Measurements from ENCODE around the gene NXPE3. TPM values are rescaled to one million over a fixed set of nuclear protein-coding genes. Genes with fewer than 3 reads are reported as not detected.
A peak's percentile ranks its signal among the peaks of the same experiment; 100 is the strongest.

Gene NXPE3
- total RNA-seq, 1 experiment from 2014 or later: 5.3 TPM

DNA sequence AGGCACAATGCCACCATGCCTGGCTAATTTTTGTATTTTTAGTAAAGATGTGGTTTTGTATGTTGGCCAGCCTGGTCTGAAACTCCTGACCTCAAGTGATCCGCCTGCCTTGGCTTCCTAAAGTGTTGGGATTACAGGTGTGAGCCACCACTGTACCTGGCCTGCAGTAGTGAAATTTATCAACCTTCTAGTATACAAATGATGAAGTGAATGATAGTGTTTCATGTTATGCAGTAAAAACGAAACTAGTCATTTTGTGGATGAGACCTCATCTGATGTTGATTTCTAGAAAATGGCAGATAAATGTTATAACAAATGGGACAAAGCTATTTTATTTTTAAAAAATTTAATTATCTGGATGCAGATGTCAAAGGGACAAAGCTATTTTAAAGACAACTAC is 32.9 kb downstream of the NXPE3 start:
- TF ChIP-seq, protein P1, sequence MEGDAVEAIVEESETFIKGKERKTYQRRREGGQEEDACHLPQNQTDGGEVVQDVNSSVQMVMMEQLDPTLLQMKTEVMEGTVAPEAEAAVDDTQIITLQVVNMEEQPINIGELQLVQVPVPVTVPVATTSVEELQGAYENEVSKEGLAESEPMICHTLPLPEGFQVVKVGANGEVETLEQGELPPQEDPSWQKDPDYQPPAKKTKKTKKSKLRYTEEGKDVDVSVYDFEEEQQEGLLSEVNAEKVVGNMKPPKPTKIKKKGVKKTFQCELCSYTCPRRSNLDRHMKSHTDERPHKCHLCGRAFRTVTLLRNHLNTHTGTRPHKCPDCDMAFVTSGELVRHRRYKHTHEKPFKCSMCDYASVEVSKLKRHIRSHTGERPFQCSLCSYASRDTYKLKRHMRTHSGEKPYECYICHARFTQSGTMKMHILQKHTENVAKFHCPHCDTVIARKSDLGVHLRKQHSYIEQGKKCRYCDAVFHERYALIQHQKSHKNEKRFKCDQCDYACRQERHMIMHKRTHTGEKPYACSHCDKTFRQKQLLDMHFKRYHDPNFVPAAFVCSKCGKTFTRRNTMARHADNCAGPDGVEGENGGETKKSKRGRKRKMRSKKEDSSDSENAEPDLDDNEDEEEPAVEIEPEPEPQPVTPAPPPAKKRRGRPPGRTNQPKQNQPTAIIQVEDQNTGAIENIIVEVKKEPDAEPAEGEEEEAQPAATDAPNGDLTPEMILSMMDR (IDR thresholded peaks at IDR 0.05; ENCODE audit: insufficient read depth in 1 of 2, low read depth in 1 of 2, low read length in 1 of 2, severe bottlenecking in 1 of 2, unreplicated experiment in 1 of 2): no peak
- Histone ChIP-seq H3K4me3 (ENCODE audit: low read depth, low read length) (no peak overlapping the region), H3K36me3 (ENCODE audit: control insufficient read depth, insufficient read depth, low read length) (no peaks in the 10 kb centered on the region), H3K27me3 (replicated peaks; ENCODE audit: control insufficient read depth, insufficient read depth, low read length) (no peaks in the 10 kb centered on the region), H3K4me1 (peaks cover 22% of the 10 kb centered on the region; the same call in 1 of the 2 replicates), H3K9me3 (no peaks in the 10 kb centered on the region)
- no TSS peak for BruUV-seq (replicated peaks)
- Mint-ChIP-seq H3K4me1 (ENCODE audit: low read depth, unreplicated experiment) (no peaks in the 10 kb centered on the region), H3K36me3 (ENCODE audit: insufficient read depth, unreplicated experiment) (no peaks in the 10 kb centered on the region), H3K9me3 (ENCODE audit: unreplicated experiment) (no peaks in the 10 kb centered on the region), H3K4me3 (ENCODE audit: unreplicated experiment) (no peak overlapping the region), H3K27ac (ENCODE audit: unreplicated experiment) (no peak overlapping the region), H3K27me3 (ENCODE audit: insufficient read depth, unreplicated experiment) (no peaks in the 10 kb centered on the region)
- ChIA-PET CTCF (interaction anchor here (1.5 to 3.7 kb wide), 2 partner anchors 413 to 417 kb away, joined by 5 to 35 read pairs; no protein-coding TSS in a partner anchor), POLR2A (no interaction called here)
- intact Hi-C loops (cut with micrococcal nuclease; ENCODE audit: unreplicated experiment): loop anchor here (10.0 kb wide), 2 partner anchors 143 to 183 kb away; no protein-coding TSS in a partner anchor
- no peak for DNase-seq

GRCh38 chr3:101812895-101813294 is 33.9 kb downstream of the NXPE3 start:
- POLR2A ChIA-PET: no interaction called here
- Histone ChIP-seq H3K36me3 (ENCODE audit: control insufficient read depth, insufficient read depth, low read length) (no peaks in the 10 kb centered on the region), H3K4me1 (peaks cover 22% of the 10 kb centered on the region; the same call in 1 of the 2 replicates), H3K9me3 (no peaks in the 10 kb centered on the region), H3K4me3 (ENCODE audit: low read depth, low read length) (no peak overlapping the region), H3K27me3 (replicated peaks; ENCODE audit: control insufficient read depth, insufficient read depth, low read length) (no peaks in the 10 kb centered on the region)
- Mint-ChIP-seq H3K27ac (ENCODE audit: unreplicated experiment) (no peak overlapping the region), H3K4me1 (ENCODE audit: low read depth, unreplicated experiment) (no peaks in the 10 kb centered on the region), H3K4me3 (ENCODE audit: unreplicated experiment) (no peak overlapping the region), H3K36me3 (ENCODE audit: insufficient read depth, unreplicated experiment) (no peaks in the 10 kb centered on the region), H3K27me3 (ENCODE audit: insufficient read depth, unreplicated experiment) (no peaks in the 10 kb centered on the region), H3K9me3 (ENCODE audit: unreplicated experiment) (no peaks in the 10 kb centered on the region)
- TF ChIP-seq, protein P1 (IDR thresholded peaks at IDR 0.05; ENCODE audit: insufficient read depth in 1 of 2, low read depth in 1 of 2, low read length in 1 of 2, severe bottlenecking in 1 of 2, unreplicated experiment in 1 of 2): no peak
- intact Hi-C loops (cut with micrococcal nuclease; ENCODE audit: unreplicated experiment): loop anchor here (1.0 to 10.0 kb wide), 3 partner anchors 142 to 412 kb away; no protein-coding TSS in a partner anchor
- CTCF ChIA-PET: interaction anchor here (1.1 to 3.7 kb wide), 3 partner anchors 409 to 416 kb away, joined by 3 to 35 read pairs (median 5); no protein-coding TSS in a partner anchor
- DNase-seq: no peak
- BruUV-seq (replicated peaks): no TSS peak

- DNase-seq: peak in 1 of 2 experiments; percentile 8
- no peaks in the 10 kb centered on the region for H3K36me3 ChIP-seq (ENCODE audit: control insufficient read depth, insufficient read depth, low read length)
- ChIA-PET POLR2A (no interaction called here), CTCF (interaction anchor here (1.0 to 3.7 kb wide), 3 partner anchors 156 to 411 kb away, joined by 3 to 35 read pairs (median 13); no protein-coding TSS in a partner anchor)
- Mint-ChIP-seq H3K27ac (ENCODE audit: unreplicated experiment) (no peak overlapping the region), H3K27me3 (ENCODE audit: insufficient read depth, unreplicated experiment) (no peaks in the 10 kb centered on the region), H3K36me3 (ENCODE audit: insufficient read depth, unreplicated experiment) (no peaks in the 10 kb centered on the region), H3K4me3 (ENCODE audit: unreplicated experiment) (no peak overlapping the region), H3K9me3 (ENCODE audit: unreplicated experiment) (no peaks in the 10 kb centered on the region), H3K4me1 (ENCODE audit: low read depth, unreplicated experiment) (no peaks in the 10 kb centered on the region)
- no peak overlapping the region for H3K4me3 ChIP-seq (ENCODE audit: low read depth, low read length)
- no peaks in the 10 kb centered on the region for H3K9me3 ChIP-seq
- intact Hi-C loops (cut with micrococcal nuclease; ENCODE audit: unreplicated experiment): loop anchor here (1.0 to 10.0 kb wide), 4 partner anchors 35 to 411 kb away; partner anchors contain the start of gene NFKBIZ
- TF ChIP-seq, protein P1 (IDR thresholded peaks at IDR 0.05; ENCODE audit: insufficient read depth in 1 of 2, low read depth in 1 of 2, low read length in 1 of 2, severe bottlenecking in 1 of 2, unreplicated experiment in 1 of 2): peak; percentile 48 to 61
- peaks cover 22% of the 10 kb centered on the region; the same call in 1 of the 2 replicates for H3K4me1 ChIP-seq
- BruUV-seq (replicated peaks): no TSS peak
- H3K27me3 ChIP-seq (replicated peaks; ENCODE audit: control insufficient read depth, insufficient read depth, low read length): no peaks in the 10 kb centered on the region
These were observed 34.9 kb downstream of the NXPE3 start for GRCh38 chr3:101813817-101814440.
